HG03460 (cell line): Measurements from ENCODE around the gene MTA1.

Experiments
- ATAC-seq: cut with Tn5 transposase; IDR thresholded peaks from one replicate; pipeline ENCODE4 v1.9.1; 2021; ENCODE audit not compliant: unreplicated experiment

Gene MTA1

DNA sequence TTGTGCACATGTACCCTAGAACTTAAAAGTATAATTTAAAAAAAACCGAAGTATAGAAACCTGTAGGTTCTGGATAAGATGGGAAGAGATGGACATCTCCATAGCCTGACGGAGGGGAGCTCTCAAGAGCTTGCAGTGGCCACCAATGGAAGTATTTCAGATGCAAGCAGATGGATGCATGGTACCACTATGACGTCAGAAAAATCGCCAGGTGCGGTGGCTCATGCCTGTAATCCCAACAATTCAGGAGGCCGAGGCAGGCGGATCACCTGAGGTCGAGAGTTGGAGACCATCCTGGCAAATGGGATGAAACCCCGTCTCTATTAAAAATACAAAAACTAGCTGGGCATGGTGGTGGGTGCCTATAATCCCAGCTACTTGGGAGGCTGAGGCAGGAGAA lies 17.9 kb upstream of the MTA1 start:
- no peak for ATAC-seq

DNA sequence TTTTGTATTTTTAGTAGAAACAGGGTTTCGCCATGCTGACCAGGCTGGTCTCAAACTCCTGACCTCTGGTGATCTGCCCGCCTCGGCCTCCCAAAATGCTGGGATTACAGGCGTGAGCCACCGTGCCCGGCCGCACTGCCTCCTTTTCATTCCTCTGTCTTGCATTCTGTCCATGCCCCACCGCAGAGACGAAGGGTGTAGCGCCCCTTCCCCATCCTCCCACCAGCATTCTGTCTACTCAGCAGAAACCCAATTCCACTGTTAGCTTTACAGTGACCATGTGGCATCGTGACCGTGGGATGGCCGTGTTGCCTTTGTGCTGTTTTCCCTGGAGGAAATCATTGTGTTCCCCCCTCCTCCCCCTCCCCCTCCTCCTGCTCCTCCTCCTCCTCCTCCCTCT lies 11.0 kb upstream of the MTA1 start:
- ATAC-seq, result no peak

DNA sequence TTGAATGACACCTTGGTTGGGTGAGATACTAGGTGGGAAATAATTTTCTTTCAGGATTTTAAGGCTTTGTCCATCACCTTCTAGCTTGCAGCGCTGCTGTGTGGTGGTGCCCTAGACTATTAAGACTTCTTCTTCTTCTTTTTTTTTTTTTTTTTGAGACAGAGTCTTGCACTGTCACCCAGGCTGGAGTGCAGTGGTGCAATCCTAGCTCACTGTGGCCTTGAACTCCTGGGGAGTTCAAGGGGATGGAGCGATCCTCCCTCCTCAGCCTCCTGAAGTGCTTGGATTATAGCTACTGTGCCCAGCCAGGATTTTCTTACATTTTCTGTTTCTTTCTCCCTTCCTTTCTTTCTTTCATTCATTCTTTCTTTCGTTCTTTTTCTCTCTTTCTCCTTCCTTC lies 10.3 kb upstream of the MTA1 start:
- ATAC-seq, result no peak

DNA sequence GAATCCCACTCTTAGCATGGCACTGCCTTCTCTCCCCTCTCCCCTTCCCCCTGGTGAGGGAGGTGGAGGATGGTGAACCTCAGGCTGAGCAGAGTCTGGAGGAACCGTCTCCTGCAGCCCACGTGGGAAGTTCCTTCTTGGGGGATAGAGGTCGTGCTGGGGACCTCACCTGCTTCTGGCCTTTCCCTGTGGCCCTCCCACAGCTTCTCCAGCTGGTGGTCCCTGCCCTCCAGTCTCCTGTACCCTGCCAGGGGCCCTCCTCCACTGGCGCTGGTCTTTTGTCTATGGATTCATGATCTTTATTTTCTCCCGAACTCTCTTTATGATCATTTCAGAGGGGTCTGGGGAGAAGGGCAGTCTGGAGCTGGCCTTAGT lies 9.0 kb upstream of the MTA1 start:
- ATAC-seq, result no peak

DNA sequence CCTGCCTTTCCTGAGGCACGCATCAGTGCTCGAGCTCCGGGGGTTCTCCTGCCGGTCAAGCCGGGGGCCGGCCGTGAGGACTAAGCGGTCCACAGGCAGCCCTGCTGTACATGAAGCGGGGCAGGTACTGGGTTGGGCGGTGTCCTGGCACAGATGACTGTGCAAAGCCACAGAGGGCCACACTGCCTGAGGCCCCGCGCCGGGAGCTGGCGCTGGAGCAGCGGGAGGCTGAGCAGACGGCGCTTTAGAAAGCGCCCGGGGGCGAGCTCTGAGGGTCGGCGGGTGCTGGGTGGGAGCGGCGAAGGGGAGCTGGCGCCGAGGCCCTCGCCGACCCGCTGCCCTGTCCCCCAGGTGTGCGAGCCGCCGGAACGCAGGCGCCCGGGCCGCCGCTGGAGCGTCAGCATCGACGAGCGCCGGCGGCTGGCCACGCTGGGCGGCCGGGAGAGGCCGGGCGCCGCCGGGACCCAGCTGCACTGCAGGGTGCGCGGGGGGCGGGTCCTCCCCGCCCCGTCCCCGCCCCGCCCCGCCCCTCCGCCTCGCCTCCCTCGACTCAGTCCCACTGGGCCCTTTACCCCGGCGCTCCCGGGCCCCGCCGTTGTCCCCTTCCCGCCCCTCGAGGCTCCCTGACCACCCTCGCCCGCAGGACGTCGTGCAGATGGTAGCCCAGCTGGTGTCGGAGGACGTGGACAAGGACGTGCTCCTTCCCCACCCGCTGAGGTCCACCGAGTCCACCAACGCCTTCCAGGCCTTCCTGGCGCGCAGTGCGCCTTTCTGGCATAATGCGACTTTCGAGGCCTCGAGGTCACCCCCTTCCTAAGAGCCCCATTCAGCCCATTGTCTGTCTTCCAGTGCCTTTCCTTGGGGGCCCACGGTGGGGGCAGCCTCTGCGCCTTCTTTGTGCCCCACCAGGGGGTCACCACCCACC lies 8.3 kb upstream of the MTA1 start:
- ATAC-seq, result no peak

DNA sequence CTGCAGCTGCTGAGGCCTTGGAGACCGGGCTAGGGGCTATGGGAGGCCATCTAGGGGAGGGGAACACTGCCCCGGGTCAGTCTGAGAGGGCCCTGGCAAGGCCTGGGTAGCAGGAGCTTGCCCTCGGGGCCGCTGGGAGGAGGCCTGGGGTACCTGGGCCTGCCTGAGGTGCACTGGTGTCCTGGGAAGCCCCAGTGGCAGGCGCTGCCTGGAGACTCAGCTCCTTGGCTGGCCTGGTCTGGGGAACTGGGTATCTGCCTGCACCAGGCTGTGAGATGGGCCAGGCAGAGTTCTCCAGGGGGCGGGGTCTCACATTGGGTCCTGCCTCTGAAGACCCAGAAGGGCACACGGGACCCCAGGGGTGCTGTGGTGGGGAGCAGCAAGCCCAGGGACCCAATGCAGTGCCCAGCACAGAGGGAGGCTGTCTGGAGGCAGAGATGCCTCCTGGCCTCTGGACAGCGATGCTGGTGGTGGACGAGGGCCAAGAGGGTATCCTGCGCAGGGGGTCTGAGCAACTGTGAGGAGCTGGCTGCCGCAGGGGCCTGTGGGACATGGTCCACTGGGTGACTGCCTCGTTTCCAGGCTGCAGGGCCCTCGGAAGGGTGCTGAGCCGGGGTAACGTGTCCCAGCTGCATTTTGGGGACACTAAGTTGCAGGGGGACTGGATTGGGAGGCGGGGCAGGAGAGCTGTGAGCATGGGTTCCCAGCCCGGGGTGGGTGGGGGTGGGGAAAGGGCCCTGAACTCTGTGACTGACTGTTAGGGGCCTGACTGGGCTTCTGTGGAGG lies 7.4 kb upstream of the MTA1 start:
- ATAC-seq, result no peak

DNA sequence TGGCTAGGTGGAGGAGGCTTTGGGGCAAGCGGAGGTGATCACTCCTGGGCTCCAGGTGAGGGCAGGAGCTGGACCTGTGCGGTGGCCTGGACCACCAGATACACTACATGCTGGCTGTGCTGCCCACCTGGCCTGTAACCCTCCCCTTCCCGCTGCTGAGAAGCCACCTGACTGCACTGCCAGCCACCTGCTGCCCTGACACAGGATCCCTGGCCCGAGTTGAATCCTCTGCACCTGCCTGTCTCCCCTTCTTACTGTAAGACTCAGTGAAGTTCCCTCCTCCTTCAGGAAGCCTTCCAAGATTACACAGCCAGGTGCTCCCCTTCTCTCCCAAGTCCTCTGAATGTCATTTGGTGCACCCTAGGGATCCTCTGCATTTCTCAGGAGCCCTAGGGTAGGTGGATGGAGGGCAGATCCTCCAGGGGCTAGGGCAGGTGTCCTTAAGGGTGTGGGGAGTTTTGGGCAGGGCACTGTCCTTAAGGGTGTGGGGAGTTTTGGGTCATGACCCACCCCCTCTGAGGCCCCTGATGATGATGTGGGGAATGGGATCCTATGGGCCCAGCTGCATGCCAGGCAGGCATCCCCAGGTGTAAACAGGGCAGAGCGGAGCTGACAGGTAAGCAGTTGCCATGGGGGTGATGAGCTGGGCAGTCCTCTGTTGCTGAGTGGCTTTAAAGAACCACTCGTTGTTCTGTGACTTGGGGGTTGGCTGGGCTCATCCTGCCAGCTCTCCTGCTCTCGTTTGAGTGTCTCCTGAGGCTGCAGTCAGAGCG lies 6.7 kb upstream of the MTA1 start:
- no peak for ATAC-seq

DNA sequence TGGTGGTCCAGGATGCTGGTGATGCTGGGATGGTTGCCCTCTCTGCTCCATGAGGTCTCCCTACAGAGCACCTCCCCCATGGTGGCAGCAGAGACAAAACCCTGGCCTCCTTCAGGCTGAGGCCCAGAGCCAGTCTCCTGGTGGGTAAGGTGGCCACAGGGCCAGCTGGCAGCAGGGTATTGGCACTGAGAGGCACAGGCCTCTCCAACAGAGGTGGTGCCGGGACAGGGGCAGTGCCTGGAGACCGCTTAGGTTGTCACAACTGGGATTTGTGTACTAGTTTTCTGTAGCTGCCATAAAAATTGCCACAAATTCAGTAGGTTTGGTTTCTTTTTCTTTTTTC lies 6.1 kb upstream of the MTA1 start:
- no peak for ATAC-seq

DNA sequence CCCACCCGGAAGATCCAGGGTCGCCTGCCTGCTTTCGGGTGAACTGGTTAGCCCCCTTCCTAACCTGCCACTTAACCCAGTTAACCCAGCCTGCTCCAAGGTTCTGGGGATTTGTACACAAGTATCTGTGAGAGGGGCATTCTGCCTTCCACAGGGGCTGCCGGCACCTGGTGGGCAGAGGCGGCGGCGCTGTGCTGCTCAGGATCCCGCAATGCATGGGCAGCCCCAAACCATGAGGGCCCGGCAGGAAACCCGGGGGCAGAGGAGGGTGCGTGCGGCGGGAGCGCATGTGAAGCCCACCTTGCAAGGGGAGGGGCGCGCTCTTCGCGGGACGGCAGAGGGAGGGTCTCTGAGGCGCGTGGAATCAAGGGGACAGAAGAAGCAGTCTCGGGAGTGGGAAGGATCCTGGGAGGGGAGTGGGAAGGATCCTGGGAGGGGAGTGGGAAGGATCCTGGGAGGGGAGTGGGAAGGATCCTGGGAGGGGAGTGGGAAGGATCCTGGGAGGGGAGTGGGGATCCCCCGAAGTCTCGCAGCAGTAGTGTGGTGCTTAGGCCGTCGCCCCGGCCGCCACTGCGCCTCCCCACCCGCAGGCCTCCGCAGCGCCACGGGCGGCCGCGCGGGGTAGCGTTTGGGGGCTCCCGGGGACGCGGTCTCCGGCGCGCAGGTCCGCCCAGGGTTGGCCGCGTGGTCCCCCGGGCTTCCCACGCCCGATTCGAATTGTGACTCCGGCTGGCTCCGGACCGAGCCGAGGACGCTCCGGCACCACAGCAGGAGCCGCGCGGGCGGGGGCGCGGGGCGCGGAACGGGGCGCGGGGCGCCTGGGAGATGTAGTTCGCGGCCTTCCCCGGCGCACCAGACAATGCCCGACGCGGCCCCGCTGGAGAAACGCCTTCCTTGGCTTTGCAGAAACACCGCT lies 4.9 kb upstream of the MTA1 start:
- peak; percentile 41 for ATAC-seq

DNA sequence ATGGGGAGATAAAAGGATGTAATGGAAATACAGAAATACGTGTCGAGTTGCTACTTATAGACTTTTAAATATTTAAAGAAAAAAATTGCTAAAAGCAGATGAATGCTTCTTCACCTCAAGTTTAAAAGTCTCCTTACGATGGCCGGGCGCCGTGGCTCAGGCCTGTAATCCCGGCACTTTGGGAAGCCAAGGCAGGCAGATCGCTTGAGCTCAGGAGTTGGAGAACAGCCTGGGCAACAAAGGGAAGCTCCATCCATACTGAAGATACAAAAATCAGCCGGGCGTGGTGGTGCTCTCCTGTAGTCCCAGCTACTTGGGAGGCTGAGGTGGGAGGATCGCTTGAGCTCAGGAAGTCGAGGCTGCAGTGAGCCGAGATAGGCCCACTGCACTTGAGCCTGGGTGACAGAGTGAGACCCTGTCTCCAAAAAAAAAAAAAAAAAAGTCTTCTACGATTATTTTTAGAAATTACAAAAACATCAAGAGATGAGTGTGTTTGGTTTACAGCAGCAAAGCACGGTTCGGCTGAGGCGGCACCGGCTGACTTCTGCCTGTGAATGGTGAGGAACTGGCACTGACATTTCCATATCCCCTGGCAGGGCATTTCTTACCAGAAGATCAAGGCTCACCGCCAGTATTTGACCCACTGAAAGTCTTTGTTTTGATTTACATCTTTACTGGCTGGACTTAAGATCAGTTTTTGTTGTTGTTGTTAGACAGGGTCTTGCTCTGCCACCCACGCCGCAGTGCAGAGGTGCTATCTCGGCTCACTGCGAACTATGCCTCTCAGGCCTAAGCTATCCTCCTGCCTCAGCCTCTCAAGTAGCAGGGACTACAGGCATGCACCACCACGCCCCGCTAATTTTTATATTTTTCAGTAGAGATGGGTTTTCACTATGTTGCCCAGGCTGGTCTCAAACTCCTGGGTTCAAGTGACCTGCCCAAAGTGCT lies 3.9 kb upstream of the MTA1 start:
- ATAC-seq, result no peak

DNA sequence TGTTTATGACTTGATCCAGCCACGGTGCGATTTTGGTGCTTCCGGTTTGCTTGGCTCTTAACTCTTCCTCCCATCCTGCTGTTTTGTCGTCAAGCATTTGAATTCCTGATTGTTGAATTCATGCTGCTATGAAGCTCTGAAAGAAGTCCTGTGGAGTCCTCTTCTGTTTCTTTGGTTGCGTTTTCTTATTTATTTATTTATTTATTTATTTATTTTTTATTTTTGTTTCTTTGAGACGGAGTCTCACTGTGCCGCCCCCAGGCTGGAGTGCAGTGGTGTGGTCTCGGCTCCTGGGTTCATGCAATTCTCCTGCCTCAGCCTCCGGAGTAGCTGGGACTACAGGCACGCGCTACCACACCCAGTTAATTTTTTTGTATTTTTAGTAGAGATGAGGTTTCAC lies 3.0 kb upstream of the MTA1 start:
- ATAC-seq, result no peak

DNA sequence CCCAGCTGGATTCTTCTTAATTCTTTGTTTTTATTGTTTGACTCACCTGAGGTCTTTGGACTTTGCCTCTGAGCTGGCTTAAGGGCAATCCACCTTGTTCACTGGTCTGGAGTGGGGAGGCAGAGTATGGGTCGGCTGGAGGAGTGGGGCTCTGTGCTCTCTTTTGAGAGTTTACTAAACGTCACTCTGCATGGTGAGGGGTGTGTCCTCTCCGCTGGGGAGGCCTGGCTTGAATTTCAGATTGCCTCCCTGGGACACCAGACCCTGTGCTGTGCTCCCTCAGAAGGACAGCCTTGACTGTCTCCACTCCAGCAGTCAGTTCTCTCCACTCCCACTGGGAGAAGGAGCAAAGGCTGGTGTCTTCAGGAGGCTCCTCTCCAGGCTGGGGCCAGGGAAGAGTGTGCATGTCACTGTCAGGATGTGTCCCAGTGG lies 1.9 kb upstream of the MTA1 start:
- no peak for ATAC-seq

DNA sequence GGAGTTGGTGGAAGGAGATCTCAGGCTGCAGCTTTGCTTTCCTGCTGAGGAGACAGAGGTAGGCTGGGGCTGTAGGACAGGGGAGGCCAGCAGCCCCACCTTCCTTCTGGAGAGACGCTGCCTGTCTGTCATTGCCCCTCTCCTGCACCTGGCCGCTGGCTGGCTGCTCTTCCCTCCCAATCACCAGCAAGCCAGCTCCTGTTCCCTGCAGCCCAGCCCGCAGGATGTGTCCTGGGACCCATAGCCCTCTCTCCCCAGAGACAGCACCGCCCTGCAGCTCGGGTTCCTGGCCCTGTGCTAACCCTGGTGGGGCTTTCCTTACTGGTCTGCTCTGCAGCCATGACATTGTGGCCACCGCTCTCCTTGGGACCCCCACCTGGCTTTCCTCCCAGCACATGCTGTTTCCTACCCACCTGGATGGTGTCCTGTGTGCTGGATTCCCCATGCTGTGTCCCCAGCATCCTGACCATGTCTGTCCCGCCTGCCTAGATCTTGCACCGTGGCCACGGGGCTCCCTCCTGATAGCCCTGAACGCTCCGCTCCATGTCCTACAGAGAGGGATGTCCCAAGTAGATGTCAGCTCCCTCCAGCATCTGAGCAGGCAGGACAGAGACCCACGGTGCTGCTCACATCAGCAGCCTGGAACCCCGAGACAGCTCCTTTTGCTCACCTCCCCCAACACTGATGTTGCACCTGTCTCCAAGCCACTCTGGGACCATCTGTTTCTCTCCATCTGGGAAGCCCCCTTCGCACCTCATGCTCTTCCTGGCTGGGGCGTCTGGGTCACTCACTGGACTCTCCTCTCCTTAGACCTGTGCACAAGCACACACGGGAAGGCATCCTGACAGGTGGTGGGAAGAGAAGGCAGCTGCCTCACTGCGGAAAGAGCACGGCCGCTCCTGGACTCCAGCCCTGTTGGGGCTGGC lies 1.1 kb upstream of the MTA1 start:
- no peak for ATAC-seq

DNA sequence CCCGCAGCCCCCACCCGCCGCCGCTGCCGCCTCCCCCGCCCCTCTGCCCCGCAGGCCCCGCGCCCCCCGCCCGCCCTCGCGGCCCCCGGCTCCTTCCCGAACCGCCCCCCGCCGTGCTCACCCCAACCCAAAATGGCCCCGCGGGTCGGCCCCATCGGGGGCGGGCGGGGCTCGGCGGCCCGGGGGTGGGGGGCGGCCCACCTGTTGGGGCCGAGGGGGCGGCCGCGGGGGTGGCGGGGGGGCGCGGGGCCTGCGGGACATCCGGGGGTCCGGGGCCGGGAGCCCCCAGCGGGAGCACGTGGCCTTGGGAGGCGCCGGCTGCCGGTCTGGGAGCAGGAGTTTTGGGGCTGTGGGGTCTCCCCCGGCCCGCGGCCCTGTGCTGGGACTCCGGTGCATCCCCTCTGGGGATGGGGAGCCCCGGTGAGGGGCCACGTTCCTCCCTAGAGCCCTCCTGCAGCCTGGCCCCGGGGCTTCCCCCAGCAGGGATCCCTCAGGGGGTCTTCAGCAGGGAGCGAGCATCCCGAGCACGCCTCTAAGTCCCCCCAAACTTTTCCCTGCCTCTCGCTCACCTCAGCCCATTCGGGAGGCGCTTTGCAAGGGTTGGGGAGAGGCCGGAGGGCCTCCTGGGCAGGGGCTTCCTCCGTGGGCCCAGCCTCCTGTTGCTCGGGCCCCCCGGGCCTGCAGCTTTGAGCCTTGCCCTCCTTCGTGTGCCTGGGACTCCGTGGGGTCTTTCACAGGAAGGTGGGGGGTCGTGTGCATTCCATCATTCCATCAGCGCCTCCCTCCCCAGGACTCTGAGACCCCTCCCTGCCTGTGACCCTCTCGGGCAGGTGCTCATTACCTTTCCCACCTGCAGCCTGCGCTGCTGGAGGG lies 710 bp downstream of the MTA1 start:
- no peak for ATAC-seq

DNA sequence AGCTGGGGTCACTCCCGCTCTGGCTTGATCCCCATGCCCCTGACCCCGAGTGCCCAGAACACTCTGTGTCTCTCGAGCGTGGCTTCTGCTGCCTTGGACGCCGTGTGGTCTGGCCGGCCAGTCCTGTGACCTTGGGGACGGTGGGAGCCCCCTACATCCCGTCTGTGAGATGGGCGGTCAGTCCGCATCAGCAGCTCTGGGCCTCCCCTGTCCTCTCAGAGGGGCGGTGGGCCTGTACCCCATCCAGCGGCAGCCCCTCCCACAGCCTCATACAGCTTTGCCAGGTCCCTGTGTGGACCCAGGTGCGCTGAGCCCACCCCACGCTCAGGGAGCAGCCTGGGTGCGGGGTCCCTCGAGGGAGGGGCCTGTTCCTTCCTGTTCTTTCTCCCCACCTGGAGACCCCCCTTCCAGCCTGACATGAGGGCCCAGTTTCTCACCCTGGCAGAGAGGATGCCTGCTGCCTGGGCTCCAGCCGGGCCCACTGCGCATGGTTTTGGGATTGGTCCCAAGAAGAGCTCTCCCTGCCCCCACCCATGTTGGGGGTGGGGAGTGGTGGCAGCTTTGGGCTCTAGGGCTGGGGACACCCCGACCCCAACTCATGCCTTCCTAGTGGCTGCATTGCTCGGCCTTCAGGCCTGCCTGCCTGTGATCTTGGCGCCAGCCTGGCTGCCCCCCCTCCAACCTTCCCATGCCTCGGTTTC lies 1.5 kb downstream of the MTA1 start:
- ATAC-seq, result no peak

DNA sequence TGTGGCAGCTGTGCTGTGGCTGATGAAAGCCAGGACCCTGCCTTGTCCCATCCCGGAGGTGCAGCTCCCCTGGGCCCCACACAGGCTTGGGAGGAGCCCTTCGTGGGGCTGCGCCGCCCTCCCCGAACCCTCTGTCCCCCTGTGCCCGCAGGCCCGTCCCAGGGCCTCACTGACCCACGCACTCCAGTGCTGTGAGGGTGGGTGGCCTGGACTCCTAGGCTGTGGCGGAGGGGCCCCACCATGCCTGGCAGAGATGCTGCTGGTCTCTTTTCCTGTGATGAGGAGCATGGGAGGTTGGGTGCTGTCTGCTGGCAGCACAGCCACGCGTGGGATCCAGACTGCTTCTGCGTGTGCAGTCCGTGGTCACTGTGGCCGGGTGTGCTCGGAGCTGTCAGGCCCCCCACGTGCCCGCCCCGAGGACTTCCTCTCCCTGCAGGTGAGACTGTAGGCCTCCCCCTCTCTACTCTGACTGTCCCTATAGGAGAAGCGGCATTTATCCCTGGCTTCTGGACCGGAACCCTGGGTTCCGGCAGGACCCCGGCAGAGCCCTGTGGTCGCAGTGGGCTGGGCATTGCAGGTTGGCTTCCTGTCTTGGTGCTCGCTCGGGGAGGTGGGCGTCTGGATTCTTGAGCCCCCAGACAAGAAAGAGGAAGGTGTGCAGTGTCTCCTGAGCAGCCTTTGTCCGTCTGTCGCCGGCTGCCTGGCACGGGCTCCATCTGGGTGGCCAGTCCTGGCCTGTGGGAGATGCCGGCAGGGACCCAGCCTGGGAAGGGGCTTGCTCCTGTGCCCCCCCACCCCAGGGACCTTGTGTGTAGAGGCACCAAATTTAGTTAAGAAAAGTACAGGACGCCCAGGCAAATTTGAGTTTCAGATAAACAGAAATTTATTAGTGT lies 2.3 kb downstream of the MTA1 start:
- no peak for ATAC-seq
